GM18511 (cell line): Measurements from ENCODE around the gene ARHGEF25.
"Not testable (repeated sequence)": the region's sequence is repeated elsewhere in the genome, so short reads cannot be mapped to it uniquely, and the experiment has no call there.

Experiments used
- ATAC-seq: cut with Tn5 transposase; IDR thresholded peaks from one replicate; pipeline ENCODE4 v1.9.1; 2021; ENCODE audit warnings: mild to moderate bottlenecking, moderate library complexity; ENCODE audit not compliant: unreplicated experiment

ARHGEF25 gene

GRCh38 chr12:57632958-57633840 is 22.0 kb downstream of the ARHGEF25 start, which contains the start of gene B4GALNT1:
B4GALNT1 (minus strand) TSS chr12:57633201; CDS start chr12:57632132, 1,069 bp downstream.
- ATAC-seq: peak; percentile 86

DNA sequence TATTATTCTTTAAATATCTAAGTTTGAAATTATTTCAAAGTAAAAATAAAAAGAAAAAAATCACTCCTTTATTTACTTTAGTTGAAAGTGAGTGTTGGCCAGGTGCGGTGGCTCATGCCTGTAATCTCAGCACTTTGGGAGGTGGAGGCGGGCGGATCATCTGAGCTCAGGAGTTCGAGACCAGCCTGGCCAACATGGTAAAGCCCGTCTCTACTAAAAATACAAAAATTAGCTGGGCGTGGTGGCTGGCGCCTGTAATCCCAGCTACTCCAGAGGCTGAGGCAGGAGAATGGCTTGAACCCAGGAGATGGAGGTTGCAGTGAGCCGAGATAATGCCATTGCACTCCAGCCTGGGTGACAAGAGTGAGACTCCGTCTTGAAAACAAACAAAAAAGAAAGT is 25.5 kb downstream of the ARHGEF25 start:
- not testable (repeated sequence) for ATAC-seq

DNA sequence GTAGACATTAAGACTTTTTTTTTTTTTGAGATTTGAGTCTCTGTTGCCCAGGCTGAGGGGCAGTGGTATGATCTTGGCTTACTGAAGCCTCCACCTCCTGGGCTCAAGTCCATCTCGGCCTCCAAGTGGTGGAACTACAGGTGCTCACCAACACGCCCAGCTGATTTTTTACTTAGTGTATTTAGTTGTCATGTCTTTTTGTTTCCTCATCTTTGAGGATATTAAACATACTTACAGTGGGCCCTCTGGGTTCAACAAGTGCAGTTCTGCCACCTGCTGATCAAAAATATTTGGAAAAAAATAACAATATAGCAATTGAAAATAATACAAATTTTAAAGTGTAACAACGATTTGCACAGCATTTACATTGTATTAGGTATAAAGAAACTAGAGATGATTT is 26.1 kb downstream of the ARHGEF25 start:
- ATAC-seq: no peak

DNA sequence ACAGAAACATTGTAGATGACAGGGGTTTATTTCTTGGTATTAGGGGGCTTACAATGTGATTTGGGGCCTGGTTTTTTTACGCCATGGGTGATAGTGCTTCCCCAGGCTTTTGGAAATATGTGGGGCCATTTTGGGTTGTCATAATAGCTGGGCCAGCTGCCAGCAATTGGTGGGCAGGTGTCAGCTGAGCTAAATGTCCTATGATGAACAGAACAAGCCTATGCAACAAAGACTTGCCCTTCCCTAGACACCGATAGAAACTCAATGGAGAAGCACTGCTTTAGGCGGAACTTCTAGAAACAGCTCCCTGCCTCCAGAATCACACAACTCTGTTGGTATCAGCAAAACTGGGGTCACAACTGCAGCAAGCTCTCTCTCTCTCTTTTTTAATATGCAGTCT is 26.9 kb downstream of the ARHGEF25 start:
- no peak for ATAC-seq

GRCh38 chr12:57640175-57641042 is 29.2 kb downstream of the ARHGEF25 start:
- no peak for ATAC-seq

- no peak for ATAC-seq
These were observed 30.6 kb downstream of the ARHGEF25 start for GRCh38 chr12:57641699-57642442.

DNA sequence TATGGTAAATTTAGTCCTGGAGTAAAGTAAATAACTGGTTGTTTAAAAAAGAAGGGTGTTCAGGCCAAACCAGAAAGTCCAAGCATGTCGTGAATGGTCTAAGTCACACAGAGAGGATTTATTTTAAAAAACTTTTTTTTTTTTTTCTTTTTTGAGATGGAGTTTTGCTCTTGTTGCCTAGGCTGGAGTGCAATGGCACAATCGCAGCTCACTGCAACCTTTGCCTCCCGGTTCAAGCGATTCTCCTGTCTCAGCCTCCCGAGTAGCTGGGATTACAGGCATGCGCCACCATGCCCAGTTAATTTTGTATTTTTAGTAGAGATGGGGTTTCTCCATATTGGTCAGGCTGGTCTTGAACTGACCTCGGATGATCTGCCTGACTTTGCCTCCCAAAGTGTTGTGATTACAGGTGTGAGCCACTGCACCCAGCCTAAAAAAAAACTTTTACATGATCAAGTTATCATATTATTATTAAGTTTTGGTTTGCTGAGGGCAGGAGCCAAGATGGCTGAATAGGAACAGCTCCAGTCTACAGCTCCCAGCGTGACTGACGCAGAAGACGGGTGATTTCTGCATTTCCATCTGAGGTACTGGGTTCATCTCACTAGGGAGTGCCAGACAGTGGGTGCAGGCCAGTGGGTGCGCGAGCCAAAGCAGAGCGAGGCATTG is 34.9 kb downstream of the ARHGEF25 start:
- not testable (repeated sequence) for ATAC-seq

- ATAC-seq: not testable (repeated sequence)
These were observed 35.4 kb downstream of the ARHGEF25 start for GRCh38 chr12:57646659-57647049.

- no peak for ATAC-seq
These were observed 42.8 kb downstream of the ARHGEF25 start for GRCh38 chr12:57654042-57654441.

DNA sequence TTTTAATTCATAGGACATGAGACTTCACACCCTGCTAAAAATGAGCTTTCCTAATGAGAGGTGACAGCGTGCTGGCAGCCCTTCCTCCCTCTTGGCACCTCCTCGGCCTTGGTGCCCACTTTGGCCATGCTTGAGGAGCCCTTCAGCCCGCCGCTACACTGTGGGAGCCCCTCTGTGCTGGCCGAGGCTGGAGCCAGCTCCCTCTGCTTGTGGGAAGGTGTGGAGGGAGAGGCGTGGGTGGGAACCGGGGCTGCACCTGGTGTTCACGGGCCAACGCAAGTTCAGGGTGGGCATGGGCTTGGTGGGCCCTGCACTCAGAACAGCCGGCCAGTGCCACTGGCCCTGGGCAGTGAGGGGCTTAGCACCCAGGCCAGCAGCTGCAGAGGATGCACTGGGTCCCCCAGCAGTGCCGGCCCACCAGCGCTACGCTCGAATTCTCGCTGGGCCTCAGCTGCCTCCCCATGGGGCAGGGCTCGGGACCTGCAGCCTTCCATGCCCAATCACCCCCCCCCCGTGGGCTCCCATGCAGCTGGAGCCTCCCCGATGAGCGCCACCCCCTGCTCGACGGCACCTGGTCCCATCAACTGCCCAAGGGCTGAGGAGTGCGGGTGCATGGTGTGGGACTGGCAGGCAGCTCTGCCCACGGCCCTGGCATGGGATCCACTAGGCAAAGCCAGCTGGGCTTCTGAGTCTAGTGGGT is 44.5 kb downstream of the ARHGEF25 start:
- ATAC-seq: no peak

GRCh38 chr12:57656408-57656807 is 45.2 kb downstream of the ARHGEF25 start:
- ATAC-seq: not testable (repeated sequence)

GRCh38 chr12:57657744-57658143 is 46.5 kb downstream of the ARHGEF25 start:
- no peak for ATAC-seq

DNA sequence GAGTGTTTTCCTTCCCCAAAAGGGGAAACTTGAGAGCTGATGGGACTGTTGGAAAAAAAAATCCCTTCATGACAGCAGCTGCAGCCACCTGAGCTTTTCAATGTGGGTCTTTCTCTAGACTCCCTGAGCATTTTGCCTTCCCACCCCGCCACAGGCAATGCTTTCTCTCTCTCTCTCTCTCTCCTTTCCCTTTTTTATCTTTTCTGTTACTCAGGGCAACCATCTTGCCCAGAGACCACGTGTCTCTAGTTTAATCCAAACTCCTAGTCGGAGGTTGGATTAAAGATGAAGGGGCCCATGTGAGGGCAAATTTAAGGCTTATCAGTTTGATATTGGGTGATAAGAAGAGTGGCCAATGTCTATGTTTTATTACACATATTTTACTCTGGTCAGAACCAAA is 47.7 kb downstream of the ARHGEF25 start:
- no peak for ATAC-seq

DNA sequence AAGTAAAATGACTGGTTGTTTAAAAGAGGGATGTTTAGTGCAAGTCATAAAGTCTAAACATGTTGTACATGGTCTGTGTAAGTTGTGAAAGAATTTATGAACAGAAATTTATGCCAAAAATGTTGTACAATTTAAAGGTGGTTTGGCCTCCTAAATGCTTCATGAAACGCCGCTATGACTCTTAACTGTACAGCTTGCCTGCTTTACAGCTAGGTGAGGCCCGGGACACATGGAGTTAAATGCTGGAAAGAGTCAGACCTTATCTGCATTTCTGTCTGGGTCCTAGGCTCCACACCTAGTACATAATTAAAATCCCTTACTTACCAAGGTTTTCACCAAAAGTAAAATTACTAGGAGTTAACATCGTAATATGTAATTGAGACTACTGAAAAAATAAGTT is 50.1 kb downstream of the ARHGEF25 start:
- ATAC-seq: no peak

DNA sequence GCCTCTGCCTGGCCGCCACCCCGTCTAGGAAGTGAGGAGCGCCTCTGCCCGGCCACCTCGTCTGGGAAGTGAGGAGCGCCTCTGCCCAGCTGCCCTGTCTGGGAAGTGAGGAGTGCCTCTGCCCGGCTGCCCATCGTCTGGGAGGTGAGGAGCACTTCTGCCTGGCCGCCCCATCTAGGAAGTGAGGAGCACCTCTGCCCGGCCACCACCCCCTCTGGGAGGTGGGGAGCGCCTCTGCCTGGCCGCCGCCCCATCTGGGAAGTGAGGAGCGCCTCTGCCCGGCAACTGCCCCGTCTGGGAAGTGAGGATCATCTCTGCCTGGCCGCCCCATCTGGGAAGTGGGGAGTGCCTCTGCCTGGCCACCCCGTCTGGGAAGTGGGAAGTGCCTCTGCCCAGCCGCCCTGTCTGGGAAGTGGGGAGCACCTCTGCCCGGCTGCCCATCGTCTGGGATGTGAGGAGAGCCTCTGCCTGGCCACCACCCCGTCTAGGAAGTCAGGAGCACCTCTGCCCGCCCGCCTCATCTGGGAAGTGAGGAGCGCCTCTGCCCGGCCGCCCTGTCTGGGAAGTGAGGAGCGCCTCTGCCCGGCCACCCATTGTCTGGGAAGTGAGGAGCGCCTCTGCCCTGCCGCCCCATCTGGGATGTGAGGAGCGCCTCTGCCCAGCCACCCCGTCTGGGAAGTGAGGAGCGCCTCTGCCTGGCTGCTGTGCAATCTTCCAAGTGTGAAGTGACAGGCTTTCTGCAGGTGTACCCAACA is 54.0 kb downstream of the ARHGEF25 start:
- not testable (repeated sequence) for ATAC-seq
